GM23248 (cell line): ENCODE data around the gene RMC1.

Source experiments
- EZH2 ChIP-seq: fragments of 200-600 bp; sonication (generic); IDR thresholded peaks from 2 replicates; pipeline ENCODE4 v1.6.1; 2018; ENCODE audit warnings: antibody characterized with exemption, mild to moderate bottlenecking; ENCODE audit not compliant: insufficient read depth, poor library complexity, severe bottlenecking
- EZH2phosphoT487 ChIP-seq: fragments of 200-600 bp; sonication (generic); IDR thresholded peaks from 2 replicates; pipeline ENCODE4 v1.6.1; 2018; ENCODE audit warnings: antibody characterized with exemption, moderate library complexity, mild to moderate bottlenecking, low read depth; ENCODE audit not compliant: insufficient read depth

DNA sequence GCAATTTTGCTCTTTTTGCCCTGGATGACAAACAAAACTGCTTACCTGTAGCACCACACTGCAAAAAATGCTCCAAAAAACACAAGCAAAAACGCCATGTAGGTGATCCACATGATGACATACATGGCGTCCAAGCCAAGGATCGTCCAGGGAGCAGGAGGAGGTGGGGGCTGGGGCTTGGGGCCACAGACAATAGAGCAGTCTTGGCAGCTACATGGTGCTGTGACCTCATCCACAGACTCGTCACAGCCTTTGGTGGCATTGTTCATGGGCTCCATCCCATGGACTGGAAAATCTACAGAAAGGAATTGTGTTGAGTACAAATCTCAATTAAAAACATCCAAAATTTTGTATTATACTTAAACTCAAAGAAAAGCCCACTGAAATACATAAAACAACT is 56.9 kb downstream of the RMC1 start:
- TF ChIP-seq EZH2phosphoT487: no peak
- no peak for TF ChIP-seq EZH2
